ENCODE results near the gene CDH26.

Gene CDH26

DNA sequence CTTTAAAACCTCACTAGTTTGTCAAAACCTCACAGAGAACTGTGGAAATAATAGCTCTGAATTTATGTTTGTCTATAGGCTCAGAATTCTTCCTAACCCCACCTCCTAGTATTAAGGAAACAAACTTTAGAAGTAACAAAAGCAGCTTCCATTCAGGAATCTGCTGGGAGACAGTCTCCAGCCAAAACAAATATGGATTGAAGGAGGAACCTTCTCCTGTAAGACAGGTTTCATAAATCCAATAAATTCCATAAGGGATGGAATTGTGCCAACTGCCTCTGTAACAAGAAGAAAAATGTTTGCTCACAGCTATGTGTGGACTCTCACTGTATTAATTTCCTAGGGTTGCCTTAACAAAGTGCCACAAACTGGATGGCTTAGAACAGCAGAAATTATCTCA lies 32.3 kb upstream of the CDH26 start:
- peak overlapping the region; percentile 60 for H3K27ac ChIP-seq
- no peak for TF ChIP-seq ZFX (IDR thresholded peaks at IDR 0.05; ENCODE audit: borderline replicate concordance)
- TF ChIP-seq, protein P1, sequence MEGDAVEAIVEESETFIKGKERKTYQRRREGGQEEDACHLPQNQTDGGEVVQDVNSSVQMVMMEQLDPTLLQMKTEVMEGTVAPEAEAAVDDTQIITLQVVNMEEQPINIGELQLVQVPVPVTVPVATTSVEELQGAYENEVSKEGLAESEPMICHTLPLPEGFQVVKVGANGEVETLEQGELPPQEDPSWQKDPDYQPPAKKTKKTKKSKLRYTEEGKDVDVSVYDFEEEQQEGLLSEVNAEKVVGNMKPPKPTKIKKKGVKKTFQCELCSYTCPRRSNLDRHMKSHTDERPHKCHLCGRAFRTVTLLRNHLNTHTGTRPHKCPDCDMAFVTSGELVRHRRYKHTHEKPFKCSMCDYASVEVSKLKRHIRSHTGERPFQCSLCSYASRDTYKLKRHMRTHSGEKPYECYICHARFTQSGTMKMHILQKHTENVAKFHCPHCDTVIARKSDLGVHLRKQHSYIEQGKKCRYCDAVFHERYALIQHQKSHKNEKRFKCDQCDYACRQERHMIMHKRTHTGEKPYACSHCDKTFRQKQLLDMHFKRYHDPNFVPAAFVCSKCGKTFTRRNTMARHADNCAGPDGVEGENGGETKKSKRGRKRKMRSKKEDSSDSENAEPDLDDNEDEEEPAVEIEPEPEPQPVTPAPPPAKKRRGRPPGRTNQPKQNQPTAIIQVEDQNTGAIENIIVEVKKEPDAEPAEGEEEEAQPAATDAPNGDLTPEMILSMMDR (IDR thresholded peaks at IDR 0.05), result no peak

DNA sequence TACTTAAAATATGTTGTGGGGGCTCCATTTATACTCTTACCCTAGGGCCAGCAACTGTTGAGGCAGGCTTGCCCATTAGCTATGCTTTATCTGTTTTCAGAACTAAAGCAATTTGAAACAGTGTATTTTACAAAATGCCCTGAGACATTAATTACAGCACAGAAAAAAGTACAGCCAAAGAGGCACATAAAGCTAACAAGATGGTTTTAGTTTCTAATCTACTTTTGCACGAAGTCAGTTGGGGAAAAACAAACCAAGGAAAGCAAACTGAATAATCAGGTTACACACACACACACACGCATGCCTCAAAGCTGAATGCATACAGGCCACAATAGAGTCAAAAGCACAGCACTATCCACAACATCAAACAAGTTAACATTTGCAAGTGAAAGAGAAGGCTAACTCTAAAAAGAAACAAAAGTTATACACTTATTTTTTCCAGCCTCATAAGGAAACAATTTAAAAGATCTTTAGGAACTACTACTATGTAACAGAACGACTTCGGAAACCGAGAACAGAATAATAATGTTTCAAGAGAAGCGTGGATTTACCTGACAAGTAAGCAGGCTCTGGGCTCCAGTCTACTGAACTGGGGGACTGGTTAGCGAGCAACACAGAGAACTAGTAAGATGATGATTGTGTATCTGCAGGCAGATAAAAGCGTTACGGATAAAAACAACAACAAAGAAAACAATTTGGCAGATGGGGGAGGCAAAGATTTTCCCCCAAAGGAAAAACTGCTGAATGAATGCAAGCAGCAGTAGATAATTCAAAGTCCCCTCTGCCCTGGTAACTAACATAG lies 26.5 kb upstream of the CDH26 start:
- H3K27ac ChIP-seq, result no peak overlapping the region
- TF ChIP-seq, protein P1 (IDR thresholded peaks at IDR 0.05), result no peak
- no peak for TF ChIP-seq ZFX (IDR thresholded peaks at IDR 0.05; ENCODE audit: borderline replicate concordance)

DNA sequence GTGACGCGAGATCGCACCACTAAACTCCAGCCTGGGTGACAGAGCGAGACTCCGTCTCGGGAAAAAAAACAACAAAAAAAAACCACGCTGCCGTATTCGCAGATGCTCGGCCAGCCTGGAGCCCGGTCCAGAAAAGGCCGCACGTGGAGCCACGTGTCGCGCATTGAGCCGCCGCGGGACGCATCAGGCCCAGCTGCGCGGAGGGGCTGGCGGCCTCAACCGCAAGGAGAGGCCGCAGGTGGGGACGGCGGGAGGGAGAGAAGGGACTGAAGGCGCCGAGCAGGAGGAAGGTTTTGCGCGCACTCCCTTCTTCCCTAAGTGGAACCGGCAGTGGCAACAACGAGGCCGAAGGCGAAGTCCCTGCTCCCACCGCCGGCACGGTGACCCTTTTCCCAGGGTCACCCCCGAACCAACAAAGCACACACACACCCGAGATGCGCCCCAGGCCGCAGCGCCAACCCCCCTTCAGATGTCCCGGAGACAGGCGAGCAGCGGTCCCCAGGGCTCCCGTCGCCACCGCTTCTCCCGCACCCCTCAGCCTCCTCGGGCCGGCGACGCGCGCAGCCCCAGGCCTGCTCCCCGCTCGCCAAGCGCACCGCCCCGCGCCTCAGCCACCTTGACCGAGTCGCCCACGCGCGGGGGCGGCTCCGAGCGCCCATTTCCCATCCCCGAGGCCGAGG lies 25.5 kb upstream of the CDH26 start:
- H3K27ac ChIP-seq, result no peak overlapping the region

DNA sequence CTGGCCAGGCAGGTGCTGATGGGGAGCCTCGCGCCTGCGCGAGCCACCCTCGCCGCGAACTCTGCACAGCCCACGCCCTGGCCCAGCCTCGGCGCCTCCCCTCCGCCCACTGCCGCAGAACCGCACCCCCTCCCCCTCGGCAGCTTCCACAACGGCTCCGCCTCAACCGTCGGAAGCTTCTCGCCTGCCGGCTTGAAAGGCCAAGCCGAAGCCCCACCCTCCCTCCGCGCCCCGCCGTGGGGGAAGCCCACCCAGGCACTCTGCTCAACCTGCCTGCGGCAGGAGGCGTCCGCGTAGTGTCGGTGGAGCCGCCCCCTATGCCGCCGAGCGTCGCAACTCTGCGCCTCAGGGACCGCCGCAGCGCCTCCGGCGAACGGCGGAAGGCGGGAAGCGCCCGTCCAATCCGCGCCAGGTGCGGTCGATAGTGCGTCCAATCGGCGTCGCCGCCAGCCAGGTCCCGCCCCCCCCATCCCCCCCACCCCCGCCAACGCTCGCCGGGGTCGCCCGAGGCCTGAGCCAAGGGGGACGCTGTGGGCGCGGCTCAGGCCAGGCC lies 24.9 kb upstream of the CDH26 start, which contains the start of gene SYCP2:
TSS of gene SYCP2 (minus strand) at position 342 of the 553 bp plus-strand sequence. CDS start 11,224 bp downstream, outside the sequence.
- TF ChIP-seq ZFX (IDR thresholded peaks at IDR 0.05; ENCODE audit: borderline replicate concordance), result no peak
- TF ChIP-seq, protein P1 (IDR thresholded peaks at IDR 0.05), result no peak
- no peak within 1 kb of the TSS for H3K27ac ChIP-seq

More for the DNA sequence above, 25.5 kb upstream of the CDH26 start:
- no peak for TF ChIP-seq ZFX (IDR thresholded peaks at IDR 0.05; ENCODE audit: borderline replicate concordance)
- TF ChIP-seq, protein P1 (IDR thresholded peaks at IDR 0.05), result no peak

DNA sequence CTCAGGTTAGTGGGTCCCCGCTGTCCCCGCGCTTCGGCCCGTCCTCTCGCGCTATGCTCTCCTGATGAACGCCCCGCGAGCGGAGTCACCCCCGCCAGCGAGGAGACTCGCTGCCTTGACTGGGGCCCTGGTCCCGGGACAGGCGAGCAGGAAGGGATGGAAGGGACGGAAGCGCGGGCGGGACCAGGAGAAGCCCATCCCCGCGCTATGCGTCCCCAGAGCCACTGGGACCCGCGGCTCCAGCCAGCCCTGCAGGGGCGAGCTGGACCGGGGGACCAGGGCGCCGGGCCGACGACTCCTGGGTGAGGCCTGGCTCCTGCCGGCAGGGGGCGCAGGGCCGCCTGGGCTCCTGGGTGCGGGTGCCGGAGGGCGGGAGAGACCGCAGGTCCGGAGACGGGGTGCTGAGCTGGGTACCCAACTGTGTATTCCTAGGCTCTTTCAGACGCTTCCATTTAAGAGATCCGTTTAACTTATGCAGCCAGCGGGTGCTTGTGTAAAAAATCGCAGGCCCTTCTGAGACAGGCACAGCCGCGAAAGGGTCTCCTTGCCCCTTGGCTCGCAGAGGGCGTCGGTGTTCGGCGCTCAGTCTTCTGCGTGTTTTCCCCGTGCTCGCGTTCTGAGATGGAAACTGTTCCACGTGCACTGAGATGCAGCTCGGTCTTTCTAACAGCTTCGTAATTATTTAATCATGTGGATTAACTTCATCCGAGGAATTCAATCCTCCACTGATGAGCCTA lies 24.2 kb upstream of the CDH26 start:
- no peak overlapping the region for H3K27ac ChIP-seq
- TF ChIP-seq ZFX (IDR thresholded peaks at IDR 0.05; ENCODE audit: borderline replicate concordance), result no peak
- TF ChIP-seq, protein P1 (IDR thresholded peaks at IDR 0.05), result peak; percentile 93

DNA sequence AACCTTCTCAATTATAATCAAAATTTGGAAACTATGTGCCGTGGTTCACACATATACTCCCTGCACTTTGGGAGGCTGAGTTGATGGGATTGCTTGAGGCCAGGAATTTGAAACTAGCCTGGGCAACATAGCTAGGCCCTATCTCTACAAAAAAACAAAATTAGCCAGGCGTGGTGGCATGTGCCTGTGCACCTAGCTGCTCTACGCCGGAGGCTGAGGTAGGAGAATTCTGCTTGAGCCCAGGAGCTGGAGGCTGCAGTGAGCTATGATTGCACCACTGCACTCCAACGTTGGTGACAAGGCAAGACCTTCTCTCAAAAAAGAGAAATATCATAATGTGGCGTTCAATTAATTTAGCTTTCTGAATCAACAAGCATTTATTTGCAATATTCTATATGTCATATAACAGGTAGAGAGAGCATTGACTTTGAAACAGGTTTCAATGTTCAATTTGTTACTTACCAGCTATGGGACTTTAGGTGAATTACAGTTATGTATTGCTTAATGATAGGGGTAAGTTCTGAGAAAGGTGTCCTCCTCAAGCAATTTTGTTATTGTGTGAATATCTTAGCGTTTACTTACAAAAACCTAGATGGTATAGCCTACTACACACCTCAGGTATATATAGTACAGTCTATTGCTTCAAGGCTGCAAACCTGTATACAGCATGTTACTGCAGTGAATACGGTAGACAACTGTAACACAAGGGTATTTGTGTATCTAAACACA lies 22.6 kb upstream of the CDH26 start:
- TF ChIP-seq ZFX (IDR thresholded peaks at IDR 0.05; ENCODE audit: borderline replicate concordance), result no peak
- TF ChIP-seq, protein P1 (IDR thresholded peaks at IDR 0.05), result no peak
- no peak overlapping the region for H3K27ac ChIP-seq

Data from 22Rv1 (cell line).